Calu3 (cell line): ENCODE data around the gene COMTD1. TPM values are rescaled to one million over a fixed set of nuclear protein-coding genes. Genes with fewer than 3 reads are reported as not detected.

Experiments
- BruUV-seq: library from RNA; stranded (reverse); fragments of 400-500 nt; replicated peaks from 2 replicates; lab custom pipeline; 2021; lab: Mats Ljungman, UMichigan
- CTCF ChIA-PET: fragments of 300-600 bp; sonication (Branson Sonifier 250); formaldehyde crosslinking; loops from one replicate; lab custom pipeline; 2022; ENCODE audit warnings: antibody characterized with exemption; lab: Charles Lee
- DNase-seq: peaks from one replicate; pipeline ENCODE4 v3.0.0; 2022
- H3K27ac Mint-ChIP-seq: one replicate; pipeline ENCODE4 v1.8.0; 2022; ENCODE audit warnings: mixed read lengths; ENCODE audit not compliant: unreplicated experiment
- H3K27me3 Mint-ChIP-seq: one replicate; pipeline ENCODE4 v1.8.0; 2022; ENCODE audit warnings: mixed read lengths; ENCODE audit not compliant: unreplicated experiment
- H3K36me3 Mint-ChIP-seq: one replicate; pipeline ENCODE4 v1.8.0; 2022; ENCODE audit warnings: mild to moderate bottlenecking, moderate library complexity, mixed read lengths; ENCODE audit not compliant: insufficient read depth, unreplicated experiment
- H3K4me1 Mint-ChIP-seq: one replicate; pipeline ENCODE4 v1.8.0; 2022; ENCODE audit warnings: mild to moderate bottlenecking, low read depth, mixed read lengths; ENCODE audit not compliant: unreplicated experiment
- H3K4me3 Mint-ChIP-seq: one replicate; pipeline ENCODE4 v1.8.0; 2022; ENCODE audit warnings: mild to moderate bottlenecking, low read depth, moderate library complexity, mixed read lengths; ENCODE audit not compliant: unreplicated experiment
- H3K9me3 Mint-ChIP-seq: one replicate; pipeline ENCODE4 v1.8.0; 2022; ENCODE audit warnings: low read depth, mixed read lengths; ENCODE audit not compliant: unreplicated experiment
- intact Hi-C: fragments of 100-400 bp; cut with micrococcal nuclease; formaldehyde crosslinking; loops from one replicate; pipeline ENCODE4 v1.10.0; 2022; ENCODE audit not compliant: unreplicated experiment
- total RNA-seq: library from RNA; stranded (reverse); gene quantifications from 2 replicates; pipeline ENCODE4 v1.2.3, GENCODE V29; 2022
- TF ChIP-seq, protein P1 (sequence below): fragments of 200-600 bp; IDR thresholded peaks from one replicate; pipeline ENCODE4 v1.8.0; 2022; ENCODE audit warnings: antibody characterized with exemption; ENCODE audit not compliant: unreplicated experiment

COMTD1 gene
- total RNA-seq, 1 experiment from 2014 or later: 52.4 TPM

DNA sequence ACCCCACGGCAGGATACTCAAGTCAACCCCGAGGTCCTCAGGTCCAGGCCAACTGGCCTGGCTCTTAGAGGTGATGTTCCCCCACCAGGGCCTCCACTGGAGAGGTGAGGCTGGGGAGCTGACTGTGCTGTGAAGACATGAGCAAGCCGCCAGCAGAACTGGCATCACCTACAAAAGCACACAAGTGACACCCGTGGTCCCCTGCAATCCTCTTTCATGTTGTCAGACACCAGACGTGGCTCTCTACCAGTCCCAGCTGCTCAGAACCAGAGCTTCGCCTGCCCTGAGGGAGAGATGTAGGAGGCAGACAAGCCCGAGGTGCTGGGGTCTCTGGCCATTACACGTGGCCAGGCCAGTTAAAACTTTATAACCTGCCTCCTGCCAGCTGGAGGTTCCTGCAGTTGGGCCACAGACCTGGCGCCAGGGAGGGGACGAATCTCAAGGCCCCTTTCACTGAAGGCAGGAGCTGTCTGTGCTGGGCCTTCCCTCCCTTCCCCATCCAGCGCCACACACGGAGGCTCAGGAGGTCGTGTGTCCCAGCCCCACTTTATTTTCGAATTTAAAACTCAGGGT lies 2.2 kb downstream of the COMTD1 start:
- no TSS peak for BruUV-seq
- Mint-ChIP-seq H3K27ac (peak overlapping the region; percentile 54), H3K36me3 (peaks cover 74% of the 10 kb centered on the region), H3K4me1 (peaks cover 43% of the 10 kb centered on the region), H3K27me3 (no peaks in the 10 kb centered on the region), H3K9me3 (no peaks in the 10 kb centered on the region), H3K4me3 (peak overlapping the region; percentile 76)
- DNase-seq: no peak
- intact Hi-C loops: loop anchor here (10.0 kb wide), 1 partner anchor 969 kb away; no protein-coding TSS in a partner anchor
- TF ChIP-seq, protein P1, sequence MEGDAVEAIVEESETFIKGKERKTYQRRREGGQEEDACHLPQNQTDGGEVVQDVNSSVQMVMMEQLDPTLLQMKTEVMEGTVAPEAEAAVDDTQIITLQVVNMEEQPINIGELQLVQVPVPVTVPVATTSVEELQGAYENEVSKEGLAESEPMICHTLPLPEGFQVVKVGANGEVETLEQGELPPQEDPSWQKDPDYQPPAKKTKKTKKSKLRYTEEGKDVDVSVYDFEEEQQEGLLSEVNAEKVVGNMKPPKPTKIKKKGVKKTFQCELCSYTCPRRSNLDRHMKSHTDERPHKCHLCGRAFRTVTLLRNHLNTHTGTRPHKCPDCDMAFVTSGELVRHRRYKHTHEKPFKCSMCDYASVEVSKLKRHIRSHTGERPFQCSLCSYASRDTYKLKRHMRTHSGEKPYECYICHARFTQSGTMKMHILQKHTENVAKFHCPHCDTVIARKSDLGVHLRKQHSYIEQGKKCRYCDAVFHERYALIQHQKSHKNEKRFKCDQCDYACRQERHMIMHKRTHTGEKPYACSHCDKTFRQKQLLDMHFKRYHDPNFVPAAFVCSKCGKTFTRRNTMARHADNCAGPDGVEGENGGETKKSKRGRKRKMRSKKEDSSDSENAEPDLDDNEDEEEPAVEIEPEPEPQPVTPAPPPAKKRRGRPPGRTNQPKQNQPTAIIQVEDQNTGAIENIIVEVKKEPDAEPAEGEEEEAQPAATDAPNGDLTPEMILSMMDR: no peak
- CTCF ChIA-PET: interaction anchor here (0.6 to 4.0 kb wide), 6 partner anchors 7 to 46 kb away, joined by 3 to 67 read pairs (median 6); no protein-coding TSS in a partner anchor

DNA sequence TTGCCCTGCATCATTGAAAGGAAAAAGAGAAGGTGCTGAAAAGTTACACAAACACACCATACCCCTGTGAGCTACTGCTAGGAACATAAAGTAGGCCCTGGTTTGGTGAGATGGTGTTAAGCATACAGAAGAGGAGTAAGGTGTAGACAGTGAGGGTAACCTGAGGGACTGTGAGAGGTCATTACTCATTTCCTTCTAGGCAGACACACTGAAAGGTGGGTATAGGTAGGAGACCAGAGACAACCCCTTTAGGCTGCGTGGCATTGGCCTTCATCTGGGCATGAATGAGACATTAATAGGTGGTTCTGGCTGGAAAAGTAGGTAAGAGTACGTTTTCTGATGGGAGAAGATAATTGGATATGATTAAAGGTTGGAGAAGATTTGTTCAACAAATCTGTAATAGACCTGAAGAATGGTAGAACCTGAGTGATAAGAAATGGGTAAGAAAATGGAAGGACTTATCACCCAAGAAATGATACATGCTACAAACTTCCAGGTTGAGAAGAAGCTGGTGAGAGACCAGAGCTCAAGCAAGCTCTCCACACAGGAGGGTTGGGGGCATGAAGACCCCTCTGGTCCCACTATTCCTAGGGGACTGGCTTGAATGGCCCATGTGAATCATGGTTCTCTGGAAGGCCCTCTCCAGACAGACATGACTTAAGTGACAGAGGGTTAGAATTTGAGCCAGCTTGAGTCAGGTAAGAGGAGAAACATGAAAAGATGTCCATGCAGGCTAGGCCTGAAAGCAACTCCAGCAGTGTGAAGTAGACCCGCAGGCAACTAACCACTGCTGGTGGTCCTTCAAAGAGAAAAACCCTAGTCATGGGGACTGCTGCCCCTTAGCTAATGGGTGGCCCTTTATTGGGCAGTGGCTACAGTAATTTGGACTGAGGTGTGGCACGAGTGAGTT lies 3.8 kb downstream of the COMTD1 start:
- Mint-ChIP-seq H3K4me3 (no peak overlapping the region), H3K9me3 (no peaks in the 10 kb centered on the region), H3K27ac (peak overlapping the region; percentile 54), H3K4me1 (peaks cover 51% of the 10 kb centered on the region), H3K27me3 (no peaks in the 10 kb centered on the region), H3K36me3 (peaks cover 88% of the 10 kb centered on the region)
- TF ChIP-seq, protein P1: no peak
- TSS peak; percentile 13 for BruUV-seq
- no peak for DNase-seq
- intact Hi-C loops: loop anchor here (2.0 to 10.0 kb wide), 2 partner anchors 119 to 967 kb away; no protein-coding TSS in a partner anchor
- CTCF ChIA-PET: interaction anchor here (0.7 to 3.6 kb wide), 2 partner anchors 44 to 168 kb away, joined by 7 to 49 read pairs; no protein-coding TSS in a partner anchor

DNA sequence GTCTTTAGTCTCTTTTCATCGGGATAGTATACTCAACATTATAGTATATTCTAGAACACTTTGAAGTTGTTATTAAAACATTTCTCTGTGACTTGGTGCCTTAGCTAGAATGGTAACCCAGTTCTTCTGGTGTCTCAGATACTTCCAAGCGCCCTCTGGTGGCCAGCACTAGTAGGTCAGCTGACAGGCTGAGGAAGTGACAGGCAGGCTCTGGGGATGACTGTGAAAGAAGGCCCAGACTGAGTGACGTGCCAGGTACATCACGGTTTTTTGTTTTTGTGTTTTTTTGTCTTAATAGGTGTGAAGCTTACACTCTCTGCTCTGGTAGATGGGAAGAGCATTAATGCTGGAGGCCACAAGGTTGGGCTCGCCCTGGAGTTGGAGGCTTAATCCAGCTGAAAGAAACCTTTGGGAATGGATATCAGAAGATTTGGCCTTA lies 5.1 kb downstream of the COMTD1 start:
- Mint-ChIP-seq H3K4me3 (no peak overlapping the region), H3K27me3 (no peaks in the 10 kb centered on the region), H3K9me3 (no peaks in the 10 kb centered on the region), H3K36me3 (peaks cover 95% of the 10 kb centered on the region), H3K27ac (peak overlapping the region; percentile 25), H3K4me1 (peaks cover 55% of the 10 kb centered on the region)
- CTCF ChIA-PET: interaction anchor here (0.6 to 3.6 kb wide), 4 partner anchors 16 to 127 kb away, joined by 3 to 49 read pairs (median 6); no protein-coding TSS in a partner anchor
- peak; percentile 93 for DNase-seq
- no TSS peak for BruUV-seq
- TF ChIP-seq, protein P1: peak; percentile 93
- intact Hi-C loops: loop anchor here (1.0 to 10.0 kb wide), 3 partner anchors 42 to 966 kb away; no protein-coding TSS in a partner anchor

DNA sequence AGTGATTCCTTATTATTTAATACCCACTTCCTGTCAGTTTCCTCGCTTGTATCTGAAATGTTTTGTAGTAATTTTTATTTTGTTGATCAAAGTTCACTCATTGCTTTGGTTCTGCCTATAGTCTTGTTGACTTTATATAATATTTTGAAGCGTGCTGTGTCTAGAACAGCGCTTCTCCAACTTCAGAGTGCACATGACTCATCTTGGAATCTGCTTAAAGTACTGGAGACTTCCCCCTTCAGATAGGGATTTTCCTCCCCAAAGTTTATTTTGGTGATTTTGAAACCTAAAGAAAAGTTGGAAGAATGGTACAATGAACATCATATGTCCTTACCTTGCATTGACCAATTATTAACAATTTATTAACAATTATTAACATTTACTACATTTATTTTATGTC lies 5.8 kb downstream of the COMTD1 start:
- TF ChIP-seq, protein P1: no peak
- peaks cover 89% of the 10 kb centered on the region for H3K36me3 Mint-ChIP-seq
- no peaks in the 10 kb centered on the region for H3K9me3 Mint-ChIP-seq
- BruUV-seq: no TSS peak
- no peak for DNase-seq
- no peak overlapping the region for H3K4me3 Mint-ChIP-seq
- no peaks in the 10 kb centered on the region for H3K27me3 Mint-ChIP-seq
- CTCF ChIA-PET: interaction anchor here (0.6 to 3.6 kb wide), 5 partner anchors 15 to 127 kb away, joined by 3 to 49 read pairs (median 6); no protein-coding TSS in a partner anchor
- intact Hi-C loops: loop anchor here (1.0 to 10.0 kb wide), 3 partner anchors 42 to 965 kb away; no protein-coding TSS in a partner anchor
- peaks cover 62% of the 10 kb centered on the region for H3K4me1 Mint-ChIP-seq
- H3K27ac Mint-ChIP-seq: no peak overlapping the region
